Activated CD4-positive, alpha-beta T cell treated with anti-CD3 and anti-CD28 coated beads, Interleukin-2, amount 50 U/mL, for 4 hours (primary cell): ENCODE data around the gene PAK6.

ENCODE experiments used
- DNase-seq, 2 experiments: peaks; one replicate each; pipeline ENCODE4 v3.0.0-alpha.2; 2020

The PAK6 gene

DNA sequence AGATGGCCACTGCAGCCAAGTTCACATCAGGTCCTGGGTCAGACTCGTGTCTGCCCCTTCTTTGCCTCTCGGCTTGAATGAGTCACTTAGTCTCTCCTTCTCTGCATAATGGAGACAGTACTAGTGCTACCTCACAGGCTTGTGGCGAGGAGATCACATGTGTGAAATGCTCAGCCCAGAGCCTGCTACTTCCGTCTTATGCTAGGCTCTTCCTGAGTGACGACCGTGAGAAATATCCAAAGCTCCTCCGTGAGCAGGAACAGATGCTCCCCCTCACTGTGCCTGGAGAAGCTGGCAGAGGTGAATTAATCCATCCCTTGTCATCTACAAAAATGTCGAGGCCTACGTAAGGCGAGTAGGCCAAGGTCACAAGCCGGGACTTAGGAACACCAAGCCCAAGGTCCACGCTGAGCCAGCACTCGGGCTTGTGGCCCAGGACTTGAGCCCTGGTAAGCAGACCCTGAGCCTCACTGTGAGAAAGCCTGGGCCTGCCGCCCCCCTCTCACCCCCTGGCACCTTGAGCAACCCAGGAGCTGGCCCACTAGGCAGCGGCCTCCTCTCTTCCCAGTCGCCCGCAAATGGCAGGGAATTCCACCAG, 17.9 kb downstream of the PAK6 start:
- no peak for DNase-seq

DNA sequence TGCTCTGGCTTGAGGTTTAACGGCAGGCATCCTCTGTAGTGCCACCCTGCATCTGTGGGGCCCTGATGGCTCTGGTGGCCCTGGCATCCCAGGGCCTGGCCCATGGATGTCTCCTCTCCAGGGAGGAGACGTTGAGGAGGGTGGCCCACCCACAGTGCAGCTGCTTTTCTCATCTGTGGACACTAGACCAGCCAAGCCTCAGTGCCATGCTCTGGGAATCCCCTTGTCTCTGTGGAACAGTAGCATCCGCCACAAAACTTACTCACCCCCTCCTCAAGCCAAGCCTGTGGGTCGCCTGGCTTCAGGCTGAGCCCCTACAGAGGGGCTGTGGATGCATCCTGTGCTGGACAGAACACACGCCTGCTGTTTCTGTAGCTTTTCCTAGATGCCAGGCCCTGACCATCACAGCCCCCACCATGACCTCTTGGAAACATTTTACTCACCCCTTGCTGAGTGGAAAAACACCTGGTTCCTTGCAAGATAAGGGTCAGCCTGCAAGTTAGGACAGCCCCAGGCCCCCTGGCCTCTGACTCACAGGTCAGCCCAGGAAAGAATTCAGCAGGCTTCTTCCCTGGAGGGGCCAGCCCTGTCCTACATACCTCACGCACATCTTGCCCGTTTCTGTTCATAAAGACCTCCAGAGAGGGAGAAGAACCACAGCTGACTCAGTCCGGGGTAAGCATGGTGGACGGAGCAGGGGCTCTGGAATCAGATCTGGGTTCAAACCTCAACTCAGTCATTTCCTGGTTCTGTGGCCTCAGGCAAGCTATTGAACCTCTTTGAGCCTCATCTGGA, 19.0 kb downstream of the PAK6 start:
- no peak for DNase-seq

GRCh38 chr15:40258544-40258943, 19.7 kb downstream of the PAK6 start:
- DNase-seq, result no peak

DNA sequence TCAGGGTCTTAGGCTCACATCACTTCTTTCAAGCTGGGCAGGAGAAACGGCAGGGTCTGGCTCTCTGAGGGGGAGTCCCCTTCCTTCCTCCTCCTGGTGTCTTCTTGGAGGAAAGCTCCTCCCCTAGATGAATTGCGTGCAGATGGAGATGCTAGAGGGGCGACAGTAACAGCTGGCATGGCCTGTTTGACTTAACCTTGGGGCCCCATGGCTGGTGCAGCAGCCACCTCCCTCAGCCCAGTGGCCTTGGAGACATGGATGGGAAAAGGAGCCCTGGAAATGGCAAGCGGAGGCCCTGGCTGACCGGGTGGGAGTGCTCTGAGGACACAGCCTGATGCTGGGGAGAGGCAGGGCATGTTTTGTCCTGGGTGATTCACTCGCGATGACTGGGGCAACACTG, 20.2 kb downstream of the PAK6 start:
- no peak for DNase-seq

DNA sequence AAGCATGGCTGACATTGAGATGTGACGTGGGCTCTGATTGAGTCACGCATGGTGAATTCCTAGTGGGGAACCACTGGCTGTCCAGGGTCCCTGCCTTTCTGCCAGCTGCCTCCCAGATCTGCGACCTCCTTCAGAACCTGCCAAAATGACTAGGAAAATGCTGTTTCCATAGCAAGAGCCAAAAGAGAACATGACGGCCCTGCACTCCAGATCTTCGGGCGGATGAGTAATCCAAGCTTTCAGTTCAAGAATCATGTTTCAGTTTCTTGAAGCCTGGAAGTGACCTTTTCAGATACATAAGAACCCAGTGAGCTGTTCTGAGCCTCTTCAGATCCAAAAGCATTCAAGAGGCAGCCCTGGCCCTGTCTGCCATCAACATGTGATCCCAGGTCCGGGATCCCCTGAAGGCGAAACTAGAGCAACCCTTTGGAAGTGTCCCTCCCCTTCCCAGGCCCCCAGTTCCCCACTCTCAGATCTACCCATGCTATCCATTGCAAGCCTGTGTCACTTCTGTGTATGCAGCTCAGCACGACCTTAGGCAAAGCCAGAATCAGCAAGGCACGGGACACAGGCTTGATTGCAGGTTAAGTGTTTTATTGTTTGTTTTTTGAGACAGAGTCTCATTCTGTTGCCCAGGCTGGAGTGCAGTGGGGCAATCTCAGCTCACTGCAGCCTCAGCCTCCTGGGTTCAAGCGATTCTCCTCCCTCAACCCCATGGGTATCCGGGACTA, 24.3 kb downstream of the PAK6 start:
- no peak for DNase-seq

DNA sequence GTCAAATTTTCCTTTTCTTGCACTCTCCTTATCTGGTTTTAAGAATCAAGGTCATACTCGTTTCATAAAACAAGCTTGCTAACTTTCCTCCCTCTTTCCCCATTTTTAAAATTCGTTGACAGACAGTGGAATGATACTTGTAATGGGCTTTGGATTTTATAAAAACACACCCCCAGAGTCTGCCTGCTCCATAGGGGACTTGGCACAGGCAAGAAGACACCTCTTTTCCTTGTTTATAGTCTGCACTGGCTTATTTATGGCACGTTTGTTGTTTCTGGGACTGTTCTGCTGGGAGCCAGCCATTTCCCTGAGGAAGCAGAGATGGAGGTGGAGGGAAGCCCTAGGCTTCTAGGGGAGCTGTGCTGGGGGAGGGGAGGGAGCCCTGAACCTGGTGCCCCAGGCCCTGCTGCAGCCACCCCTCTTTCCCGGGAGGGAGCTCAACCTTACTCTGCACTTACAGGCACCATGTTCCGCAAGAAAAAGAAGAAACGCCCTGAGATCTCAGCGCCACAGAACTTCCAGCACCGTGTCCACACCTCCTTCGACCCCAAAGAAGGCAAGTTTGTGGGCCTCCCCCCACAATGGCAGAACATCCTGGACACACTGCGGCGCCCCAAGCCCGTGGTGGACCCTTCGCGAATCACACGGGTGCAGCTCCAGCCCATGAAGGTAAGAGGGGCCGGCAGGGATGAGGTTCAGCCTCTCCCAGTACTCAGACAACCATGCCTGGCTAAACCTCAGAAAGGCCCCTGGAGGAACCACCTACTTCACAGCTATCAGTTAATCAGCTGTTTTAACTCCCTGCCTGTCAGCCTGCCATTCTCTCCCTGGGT, 25.7 kb downstream of the PAK6 start:
- DNase-seq, result no peak

DNA sequence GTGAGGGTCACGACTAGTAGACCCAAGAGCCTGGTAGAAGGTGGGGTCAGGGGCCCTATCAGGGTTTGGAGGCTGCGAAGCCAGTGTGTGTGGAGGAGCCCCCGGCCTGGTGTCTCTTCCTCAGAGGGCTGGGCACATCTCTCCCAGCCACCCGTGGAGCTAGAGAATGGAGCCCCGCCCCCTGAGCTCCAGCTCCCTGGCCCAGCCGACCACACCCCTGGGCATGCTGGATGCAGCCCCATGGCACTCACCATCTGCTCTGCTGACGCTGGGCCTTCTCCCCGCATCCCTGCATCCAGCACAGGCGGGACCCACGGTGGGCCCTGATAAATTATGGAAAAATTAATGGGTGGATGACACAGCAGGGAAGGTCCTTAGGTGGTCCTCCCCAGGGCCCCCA, 26.5 kb downstream of the PAK6 start:
- DNase-seq, result no peak

DNA sequence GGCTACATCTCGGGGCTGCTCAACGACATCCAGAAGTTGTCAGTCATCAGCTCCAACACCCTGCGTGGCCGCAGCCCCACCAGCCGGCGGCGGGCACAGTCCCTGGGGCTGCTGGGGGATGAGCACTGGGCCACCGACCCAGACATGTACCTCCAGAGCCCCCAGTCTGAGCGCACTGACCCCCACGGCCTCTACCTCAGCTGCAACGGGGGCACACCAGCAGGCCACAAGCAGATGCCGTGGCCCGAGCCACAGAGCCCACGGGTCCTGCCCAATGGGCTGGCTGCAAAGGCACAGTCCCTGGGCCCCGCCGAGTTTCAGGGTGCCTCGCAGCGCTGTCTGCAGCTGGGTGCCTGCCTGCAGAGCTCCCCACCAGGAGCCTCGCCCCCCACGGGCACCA, 27.0 kb downstream of the PAK6 start:
- no peak for DNase-seq

DNA sequence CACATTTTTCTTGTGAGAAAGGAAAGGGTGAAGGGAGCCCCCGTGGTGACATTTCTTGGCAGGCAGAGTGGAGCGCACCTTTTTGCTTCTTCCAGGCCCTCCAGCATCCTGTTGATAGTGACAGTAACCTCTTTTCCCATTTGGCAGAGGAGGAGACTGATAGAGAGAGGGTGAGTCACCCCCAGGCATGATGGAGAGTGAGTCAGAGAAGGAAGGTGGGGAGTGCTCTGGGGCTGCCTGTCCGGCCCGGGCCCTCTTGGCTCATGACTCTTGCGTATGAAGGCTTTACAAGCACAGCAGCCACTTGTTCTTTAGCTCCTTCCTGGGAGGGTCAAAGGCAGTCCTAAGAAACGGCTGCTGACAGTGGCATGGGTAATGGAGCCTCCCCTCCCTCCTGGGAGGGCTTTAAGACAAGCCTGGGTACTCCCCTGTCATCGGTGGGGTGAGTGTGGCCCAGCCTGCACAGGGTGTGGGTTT, 28.0 kb downstream of the PAK6 start:
- DNase-seq, result no peak

DNA sequence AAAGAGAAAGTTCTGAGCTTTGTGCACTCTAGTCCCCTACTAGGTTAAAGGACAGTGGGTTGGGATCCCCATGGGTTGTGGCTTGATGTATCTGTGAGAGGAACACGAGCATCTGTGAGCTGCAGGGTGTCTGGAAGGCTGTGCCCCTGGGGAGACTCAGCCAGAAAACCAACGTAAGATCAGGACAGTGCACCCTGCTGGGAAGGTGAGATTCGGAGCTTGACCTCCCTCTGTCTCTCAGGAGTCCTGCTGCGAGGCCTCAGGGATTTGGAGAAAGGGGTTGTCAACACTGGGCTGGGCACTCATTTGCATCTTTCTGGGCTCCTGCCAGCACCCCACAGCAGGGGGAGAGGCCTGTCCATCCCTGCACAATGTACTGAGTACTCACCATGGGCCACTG, 28.8 kb downstream of the PAK6 start:
- no peak for DNase-seq

- no peak for DNase-seq
Observed at GRCh38 chr15:40269604-40270003, 30.7 kb downstream of the PAK6 start.

- no peak for DNase-seq
Observed at GRCh38 chr15:40270246-40270995, 31.6 kb downstream of the PAK6 start.

DNA sequence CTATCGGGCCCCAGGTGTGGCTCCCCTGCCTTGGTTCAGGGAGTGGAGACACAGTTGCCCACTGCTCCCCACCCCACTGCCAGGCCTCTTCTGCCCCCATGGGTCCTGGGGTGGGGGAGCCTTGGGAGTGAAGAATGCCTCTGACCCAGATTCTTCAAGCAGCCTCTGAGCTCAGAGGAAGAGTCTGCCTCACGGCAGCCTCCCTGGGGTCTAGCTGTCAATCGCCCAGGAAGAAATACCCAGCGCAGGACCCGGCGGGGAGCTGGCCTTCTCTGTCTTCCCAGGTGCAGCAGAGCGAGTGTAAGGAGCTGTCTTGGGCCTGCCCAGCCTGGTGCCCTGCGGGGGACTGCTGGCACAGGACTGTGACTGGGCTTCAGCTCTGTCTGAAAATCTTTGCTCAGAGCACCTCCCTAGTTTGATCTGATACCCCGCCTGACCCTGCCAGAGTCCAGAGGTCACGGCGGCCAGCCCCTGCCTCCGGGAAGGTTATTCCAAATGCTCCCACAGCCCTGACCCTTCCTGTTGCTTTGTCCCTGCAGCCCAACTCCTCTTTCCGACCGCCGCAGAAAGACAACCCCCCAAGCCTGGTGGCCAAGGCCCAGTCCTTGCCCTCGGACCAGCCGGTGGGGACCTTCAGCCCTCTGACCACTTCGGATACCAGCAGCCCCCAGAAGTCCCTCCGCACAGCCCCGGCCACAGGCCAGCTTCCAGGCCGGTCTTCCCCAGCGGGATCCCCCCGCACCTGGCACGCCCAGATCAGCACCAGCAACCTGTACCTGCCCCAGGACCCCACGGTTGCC, 33.0 kb downstream of the PAK6 start:
- DNase-seq, result no peak

GRCh38 chr15:40272485-40273056, 33.7 kb downstream of the PAK6 start:
- DNase-seq, result no peak

DNA sequence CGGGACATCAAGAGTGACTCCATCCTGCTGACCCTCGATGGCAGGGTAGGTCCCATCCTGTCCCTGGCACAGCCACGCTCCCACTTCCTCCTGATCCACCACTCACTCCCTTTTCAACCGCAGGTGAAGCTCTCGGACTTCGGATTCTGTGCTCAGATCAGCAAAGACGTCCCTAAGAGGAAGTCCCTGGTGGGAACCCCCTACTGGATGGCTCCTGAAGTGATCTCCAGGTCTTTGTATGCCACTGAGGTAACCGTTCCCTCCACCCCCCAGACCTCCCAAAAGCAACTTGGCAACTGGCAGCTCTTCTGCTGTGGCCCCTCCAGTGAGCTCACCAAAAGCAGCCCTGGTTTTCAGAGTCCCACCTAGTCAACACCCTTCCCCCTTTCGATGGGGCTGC, 34.6 kb downstream of the PAK6 start:
- DNase-seq, result no peak

DNA sequence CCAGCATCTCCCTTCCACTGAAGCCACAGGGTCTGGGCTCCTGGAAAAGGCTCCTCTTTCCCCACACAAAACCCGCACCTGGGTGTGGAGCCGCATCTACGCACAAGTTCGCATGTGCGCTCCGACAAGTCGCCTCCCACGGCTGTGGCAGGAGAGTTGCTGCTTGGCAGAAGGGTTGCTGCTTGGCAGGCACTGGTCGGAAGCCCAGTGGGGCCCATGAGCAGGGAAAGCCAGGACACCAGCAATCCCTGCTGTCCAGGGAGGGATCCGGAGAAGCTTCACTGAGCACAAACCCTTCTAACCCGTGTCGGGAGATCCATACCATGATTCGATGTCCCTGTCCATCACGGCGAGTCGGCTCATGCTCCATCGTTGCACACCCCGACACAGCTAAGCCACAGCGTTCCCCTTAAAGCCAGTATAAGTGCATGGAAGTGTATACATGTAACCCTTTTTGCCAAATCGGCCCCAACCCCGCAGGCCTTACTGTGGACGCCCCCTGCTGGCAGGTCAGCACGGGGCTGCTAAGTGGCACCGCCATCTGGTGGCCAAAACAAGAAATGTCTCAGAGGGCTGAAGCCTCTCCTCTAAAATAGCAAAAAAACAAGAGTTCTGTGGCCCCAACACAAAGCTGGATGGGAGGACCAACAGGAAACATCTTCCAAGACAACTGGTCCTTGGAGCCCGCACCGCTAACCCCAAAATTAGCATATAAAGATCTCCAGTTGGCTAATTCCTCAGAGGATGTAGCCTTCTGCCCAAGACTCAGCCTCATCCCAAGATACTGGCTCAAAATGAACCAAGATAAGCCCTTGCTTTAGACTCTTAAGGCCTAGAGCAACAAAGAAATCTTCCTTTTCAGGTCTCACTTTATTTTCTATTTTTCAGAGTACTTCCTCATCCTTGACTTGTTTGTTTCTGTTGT, 35.7 kb downstream of the PAK6 start:
- DNase-seq, result peak; percentile 83

- no peak for DNase-seq
Observed at GRCh38 chr15:40275523-40275922, 36.7 kb downstream of the PAK6 start.

- no peak for DNase-seq
Observed at GRCh38 chr15:40275954-40276353, 37.1 kb downstream of the PAK6 start.

DNA sequence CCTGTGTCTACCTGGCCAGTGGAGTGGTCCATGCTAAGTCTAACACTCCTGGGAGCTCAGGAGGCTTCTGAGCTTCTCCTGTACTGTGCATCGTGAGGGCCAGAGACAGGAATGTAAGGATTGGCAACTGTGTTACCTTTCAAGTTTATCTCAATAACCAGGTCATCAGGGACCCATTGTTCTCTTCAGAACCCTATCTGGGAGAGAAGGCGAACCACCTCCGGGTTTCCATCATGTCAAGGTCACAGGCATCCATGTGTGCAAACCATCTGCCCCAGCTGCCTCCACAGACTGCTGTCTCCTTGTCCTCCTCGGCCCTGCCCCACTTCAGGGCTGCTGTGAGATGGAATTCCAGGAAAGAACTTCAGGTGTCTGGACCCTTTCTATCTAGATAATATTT, 38.1 kb downstream of the PAK6 start:
- DNase-seq, result no peak

- no peak for DNase-seq
Observed at GRCh38 chr15:40277471-40277870, 38.6 kb downstream of the PAK6 start.
